GM21619 (cell line): ENCODE data around the gene CACNA1G.

Experiments used
- ATAC-seq: cut with Tn5 transposase; IDR thresholded peaks from one replicate; pipeline ENCODE4 v1.9.1; 2021; ENCODE audit not compliant: unreplicated experiment

CACNA1G gene

DNA sequence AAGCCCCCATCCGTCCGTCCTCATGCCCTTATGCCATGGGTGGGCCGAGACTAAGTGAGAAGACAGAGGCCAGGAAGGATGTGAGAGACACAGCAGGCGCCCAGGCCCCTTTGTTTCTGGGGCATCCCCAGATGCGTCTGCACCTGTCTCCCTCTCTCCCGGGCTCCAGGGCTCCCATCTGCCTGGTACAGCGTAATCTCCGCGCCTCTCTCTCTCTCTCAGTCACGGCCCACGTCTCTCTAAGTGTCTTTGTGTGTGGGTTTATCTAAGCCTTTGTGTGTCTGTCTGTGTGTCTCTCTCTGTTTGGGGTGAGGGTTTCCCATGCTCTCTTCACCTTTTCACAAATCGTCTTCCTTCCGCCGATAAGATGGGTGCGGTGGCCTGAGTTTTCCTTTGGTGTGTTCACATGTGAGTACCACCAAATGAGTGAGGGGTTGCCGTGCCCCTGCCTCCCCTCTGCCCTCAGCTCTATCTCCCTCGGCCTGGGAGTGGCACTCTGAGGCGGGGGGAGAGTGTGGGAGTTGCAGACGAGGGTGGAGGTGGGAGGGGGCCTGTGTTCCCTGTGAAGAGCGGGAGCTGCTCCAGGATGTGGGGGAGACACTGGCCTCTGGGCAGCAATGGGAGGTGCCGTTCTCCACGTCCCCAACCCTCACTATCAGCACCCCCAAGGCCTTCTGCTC is 48.3 kb downstream of the CACNA1G start:
- ATAC-seq = no peak

DNA sequence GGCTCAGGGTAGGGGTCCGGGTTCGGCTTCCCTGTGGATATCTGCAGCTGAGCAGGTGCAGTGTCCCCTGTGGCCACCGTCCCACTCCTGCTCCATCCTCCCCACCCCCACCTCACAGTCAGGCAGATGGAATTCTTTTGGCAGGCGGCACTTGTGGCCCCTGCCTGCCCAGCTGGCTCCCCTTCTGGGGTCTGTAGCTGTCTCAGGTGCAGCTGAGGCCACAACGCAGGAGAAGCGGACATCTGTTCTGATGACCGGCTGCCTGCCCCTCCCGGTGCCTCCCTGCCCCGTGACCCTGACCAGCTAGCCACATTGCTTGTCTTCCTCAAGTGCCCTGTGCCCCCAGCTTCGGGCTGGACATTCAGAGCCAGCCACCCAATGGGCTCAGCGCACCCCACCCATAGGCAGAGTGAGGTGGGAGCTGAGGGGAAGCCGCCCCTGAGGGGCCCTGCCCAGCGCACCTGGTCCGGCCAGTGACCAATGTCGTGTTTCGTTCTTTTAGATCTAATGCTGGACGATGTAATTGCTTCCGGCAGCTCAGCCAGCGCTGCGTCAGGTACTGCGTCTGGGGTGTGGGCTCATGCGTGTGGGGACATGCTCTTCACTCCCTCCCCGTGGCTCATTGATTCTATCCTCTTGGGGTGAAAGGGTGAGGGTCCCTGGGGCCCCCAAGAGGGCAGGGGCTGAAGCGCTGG is 49.0 kb downstream of the CACNA1G start:
- no peak for ATAC-seq

DNA sequence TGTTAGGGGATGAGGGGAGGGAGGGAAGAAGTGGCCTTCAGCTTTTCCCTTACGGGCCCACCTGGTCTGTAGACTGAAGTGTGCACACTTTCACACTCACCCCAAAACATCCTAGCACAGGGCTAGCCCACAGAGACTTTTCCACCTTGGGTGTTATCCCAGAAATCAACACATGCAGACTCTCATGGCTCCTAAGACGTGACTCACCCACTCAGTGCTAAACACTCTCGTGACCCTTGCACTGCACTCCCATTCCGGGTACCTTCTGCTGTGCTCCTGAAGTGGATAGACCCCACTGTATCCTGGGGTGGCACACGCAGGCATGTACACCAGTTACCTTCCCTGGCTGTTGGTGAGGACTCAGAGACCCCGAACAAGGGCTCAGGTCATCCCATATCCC is 51.1 kb downstream of the CACNA1G start:
- no peak for ATAC-seq

DNA sequence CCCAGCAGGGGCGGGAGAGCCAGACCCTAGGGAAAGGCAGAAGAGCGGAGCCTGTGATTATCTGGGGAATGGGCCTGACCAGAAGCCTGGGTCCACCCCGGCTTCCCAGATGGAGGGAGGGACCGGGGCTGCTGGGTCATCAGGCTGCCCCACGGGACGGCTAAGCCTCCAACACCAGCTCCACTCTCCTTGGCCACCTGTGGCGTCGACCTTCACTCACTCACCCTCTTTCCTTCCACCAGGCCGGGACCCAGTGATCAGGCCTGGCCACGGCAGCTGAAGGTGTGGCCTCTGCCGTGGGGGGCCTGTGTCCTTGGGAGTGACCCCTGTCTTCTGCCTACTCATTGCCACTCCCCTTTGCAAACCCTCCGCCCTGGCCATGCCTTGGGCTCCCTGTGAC is 51.8 kb downstream of the CACNA1G start:
- ATAC-seq = no peak

DNA sequence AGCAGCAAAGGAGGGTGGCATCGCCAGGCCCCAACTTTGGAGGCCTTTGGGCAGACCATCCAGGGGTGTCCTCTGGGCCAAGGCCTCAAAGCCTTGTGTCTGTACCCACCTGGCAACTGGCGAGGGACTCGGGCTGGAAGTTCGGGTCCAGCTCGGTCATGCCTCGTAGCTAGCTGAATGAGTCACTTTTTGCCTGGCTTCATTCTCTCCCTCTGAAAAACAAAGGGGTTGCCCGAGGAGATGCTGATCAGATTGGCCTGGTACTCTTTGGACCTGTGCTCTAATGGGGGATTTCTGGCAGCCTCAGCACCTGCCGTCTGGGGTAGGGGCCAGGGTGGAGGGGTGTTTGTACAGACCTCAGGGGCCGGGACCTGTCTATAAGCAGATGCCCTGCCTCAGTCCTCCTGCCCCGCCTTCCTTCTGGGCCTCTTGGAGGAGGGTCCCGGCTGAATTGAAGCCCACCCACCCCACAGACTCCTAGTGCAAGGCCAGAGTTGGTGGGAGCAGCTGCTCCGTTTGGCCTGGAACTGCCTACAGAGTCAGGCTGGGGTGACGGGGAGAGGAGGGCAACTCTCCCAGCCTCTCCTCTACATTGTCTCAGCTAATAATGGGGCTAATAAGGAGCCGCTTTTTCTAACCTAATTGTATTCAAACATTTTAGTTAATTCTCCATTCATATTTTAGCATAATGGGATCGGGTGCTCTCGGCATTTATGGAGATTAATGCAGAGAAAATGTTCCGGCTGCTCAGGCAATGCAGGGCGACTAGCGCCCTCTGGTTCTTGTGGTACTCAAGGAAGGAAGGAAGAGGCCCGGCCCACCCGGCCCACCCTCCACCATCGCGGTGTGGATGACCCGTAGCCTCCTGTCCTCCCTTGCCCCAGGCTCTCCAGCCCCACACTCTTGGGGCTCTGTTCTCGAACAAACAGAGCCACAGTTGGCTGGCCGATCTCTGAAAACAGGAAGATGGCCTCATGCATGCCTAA is 52.8 kb downstream of the CACNA1G start:
- no peak for ATAC-seq

DNA sequence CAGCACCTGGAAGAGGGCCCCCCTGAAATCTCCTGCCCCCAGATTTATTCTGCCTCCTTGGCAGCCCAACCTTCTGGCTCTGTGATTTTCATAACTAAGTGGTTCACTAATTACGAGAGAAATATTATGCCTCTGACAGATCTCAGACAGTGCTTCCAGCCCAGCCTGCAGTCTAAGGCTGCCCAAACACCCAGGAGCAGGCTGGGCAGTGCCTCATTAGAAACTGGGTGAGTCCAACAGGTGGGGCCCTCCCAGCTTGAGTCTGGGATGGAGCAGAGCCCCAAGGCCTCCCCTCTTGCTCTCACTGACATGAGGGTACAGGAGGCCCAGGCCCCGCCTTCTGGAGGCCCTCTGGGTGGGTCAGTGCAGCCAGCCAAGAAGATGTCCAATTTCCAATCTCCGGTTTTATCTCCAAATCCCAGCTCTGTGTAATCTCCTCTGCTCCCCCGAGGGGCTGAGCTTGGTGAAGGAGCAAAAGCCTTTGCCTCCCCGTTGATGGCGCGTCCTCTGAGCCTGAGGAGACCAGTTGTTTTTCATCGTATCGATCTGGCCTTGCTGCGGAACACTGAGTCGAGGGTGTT is 54.0 kb downstream of the CACNA1G start:
- no peak for ATAC-seq

- no peak for ATAC-seq
Measured at GRCh38 chr17:50615828-50616227, 55.3 kb downstream of the CACNA1G start.

DNA sequence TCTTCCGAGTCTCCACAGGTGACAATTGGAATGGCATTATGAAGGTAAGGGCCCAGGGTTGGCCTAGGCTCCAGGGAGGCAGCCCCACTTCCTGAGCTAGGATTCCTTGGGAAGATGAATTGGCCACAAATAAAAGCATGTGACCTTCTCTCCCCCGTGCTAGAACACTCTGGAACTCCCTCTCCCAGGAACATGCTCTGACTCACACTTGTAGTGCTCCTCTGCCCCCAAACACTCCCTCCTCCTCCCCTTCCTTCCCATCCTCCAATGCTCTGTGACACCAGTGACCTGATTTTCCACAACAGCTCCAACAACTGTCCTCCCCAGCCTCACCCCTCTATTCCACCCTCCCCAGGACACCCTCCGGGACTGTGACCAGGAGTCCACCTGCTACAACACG is 57.8 kb downstream of the CACNA1G start:
- no peak for ATAC-seq

GRCh38 chr17:50618941-50619340 is 58.4 kb downstream of the CACNA1G start:
- ATAC-seq = no peak

DNA sequence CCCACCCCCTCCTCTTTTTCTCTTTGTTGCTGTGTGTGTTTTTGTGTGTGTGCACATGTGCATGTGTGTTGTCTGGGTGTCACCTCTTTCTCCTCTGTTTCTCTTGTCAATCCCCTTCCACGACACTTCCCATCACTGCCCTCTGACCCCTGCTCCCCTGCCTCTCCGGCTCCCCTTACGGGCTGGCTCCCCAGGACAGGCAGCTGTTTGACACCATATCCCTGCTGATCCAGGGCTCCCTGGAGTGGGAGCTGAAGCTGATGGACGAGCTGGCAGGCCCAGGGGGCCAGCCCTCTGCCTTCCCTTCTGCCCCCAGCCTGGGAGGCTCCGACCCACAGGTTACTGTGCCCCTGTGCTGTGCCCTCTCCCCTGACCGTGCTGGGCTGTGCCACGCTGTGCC is 59.0 kb downstream of the CACNA1G start:
- no peak for ATAC-seq

DNA sequence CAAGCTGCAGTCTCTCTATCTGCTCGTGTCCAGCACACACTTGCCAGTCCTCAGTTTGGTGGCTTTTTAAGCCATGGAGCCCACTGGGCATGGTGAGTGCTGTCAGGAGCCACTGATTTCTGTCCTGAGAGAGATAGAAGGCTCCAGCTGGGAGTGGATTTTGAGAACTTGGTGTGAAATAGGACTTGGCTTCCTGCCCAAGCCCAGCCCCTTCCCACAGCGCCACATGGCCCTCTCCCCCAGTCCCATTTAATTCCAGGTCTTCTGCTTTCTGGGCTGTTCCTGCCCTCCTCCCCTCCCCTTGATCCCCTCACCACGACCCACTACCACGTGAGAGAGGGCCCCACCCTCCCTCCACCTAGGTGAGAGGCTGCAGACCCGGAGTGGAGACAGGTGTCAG is 59.7 kb downstream of the CACNA1G start:
- ATAC-seq = no peak

DNA sequence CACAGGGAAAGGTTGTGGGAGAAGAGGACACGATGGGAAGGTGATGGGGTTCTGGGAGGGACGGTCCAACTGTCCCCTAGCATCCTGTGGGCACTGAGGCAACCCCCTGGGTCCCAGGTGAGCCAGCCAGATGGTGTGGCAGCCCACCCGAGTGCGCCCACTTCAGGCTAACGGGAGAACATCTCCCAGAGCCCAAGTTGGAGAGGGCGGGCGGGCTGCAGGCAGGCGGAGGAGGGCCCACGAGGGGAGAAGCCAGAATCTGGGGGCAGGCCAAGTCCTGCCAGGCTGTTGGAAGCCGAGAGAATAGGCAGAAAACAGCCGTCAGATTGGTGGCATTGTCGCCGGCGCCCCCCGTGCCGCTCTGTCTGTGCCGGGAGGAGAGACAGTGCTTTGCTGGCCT is 60.3 kb downstream of the CACNA1G start:
- ATAC-seq = no peak

DNA sequence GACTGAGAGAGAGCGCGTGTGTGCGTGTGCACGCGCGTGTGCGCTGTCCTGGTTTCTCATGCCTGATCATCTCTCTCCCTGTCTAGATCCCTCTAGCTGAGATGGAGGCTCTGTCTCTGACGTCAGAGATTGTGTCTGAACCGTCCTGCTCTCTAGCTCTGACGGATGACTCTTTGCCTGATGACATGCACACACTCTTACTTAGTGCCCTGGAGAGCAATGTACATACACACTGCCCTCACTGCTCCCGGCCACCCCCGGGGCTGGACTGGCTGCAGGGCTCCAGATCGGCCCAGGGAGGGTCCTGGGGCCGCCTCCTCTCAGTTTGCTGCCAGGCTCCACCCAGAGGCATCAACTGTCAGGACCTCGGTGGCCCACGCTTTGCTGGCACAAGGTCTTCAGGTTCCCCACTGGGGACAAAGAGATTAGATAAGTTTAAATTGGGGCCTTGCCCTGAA is 61.1 kb downstream of the CACNA1G start:
- no peak for ATAC-seq

- ATAC-seq = no peak
Measured at GRCh38 chr17:50624321-50624934, 63.9 kb downstream of the CACNA1G start.

DNA sequence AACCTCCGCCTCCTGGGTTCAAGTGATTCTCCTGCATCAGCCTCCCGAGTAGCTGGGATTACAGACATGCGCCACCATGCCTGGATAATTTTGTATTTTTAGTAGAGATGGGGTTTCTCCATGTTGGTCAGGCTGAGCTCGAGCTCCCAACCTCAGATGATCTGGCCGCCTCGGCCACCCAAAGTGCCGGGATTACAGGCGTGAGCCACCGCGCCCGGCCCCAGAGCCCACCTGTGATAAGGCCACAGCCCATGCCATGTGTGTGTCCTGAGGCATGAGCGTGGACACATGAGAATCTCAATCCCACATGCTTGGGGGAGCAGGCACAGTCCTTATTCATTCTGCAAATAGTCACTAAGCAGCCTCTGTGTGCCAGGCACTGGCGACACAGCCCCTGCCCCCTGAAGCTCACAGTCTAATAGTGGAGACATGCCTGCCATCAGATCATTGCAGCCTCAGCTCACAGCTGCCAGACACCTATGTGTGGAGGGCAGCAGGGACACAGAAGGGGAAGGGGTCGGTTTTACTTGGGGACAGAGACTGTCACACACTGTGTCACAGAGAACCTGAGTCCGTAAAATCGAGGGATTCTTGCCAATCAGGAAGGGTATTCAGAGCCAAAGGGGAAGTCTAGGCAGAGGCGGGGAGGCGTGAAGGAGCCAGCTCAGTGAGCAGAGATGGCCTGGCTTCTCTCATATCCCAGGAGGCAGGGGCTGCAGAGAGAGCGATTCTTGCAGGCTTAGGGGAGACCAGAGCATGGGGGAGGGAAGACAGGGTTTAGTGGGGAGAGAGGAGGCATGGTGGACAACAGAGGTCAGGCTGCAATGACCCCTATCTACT is 64.7 kb downstream of the CACNA1G start:
- no peak for ATAC-seq

DNA sequence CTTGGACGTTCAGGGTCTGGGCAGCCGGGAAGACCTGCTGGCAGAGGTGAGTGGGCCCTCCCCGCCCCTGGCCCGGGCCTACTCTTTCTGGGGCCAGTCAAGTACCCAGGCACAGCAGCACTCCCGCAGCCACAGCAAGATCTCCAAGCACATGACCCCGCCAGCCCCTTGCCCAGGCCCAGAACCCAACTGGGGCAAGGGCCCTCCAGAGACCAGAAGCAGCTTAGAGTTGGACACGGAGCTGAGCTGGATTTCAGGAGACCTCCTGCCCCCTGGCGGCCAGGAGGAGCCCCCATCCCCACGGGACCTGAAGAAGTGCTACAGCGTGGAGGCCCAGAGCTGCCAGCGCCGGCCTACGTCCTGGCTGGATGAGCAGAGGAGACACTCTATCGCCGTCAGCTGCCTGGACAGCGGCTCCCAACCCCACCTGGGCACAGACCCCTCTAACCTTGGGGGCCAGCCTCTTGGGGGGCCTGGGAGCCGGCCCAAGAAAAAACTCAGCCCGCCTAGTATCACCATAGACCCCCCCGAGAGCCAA is 65.6 kb downstream of the CACNA1G start:
- no peak for ATAC-seq

DNA sequence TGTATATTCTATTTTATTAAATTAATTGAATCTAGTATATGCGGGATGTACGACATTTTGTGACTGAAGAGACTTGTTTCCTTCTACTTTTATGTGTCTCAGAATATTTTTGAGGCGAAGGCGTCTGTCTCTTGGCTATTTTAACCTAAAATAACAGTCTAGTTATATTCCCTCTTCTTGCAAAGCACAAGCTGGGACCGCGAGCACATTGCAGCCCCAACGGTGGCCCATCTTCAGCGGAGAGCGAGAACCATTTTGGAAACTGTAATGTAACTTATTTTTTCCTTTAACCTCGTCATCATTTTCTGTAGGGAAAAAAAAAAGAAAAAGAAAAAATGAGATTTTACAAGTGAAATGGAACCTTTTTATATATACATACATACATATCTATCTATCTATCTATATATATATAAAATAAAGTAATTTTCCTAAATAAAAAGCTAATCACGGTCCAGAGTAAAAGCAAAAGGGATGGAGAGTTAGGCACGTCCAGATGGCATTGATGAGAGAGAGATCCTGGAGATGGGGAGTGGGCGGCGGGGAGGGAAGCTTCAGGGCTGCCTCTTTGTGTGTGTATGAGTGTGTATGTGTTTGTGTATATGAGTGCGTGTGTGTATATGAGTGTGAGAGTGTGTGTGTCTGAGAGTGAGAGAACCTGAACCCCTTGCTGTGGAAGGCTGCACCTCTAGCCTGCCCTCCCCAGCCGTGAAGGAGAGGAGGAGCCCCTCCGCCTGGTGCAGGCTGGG is 66.7 kb downstream of the CACNA1G start:
- no peak for ATAC-seq

- no peak for ATAC-seq
Measured at GRCh38 chr17:50627782-50628601, 67.5 kb downstream of the CACNA1G start.
